GM23338 (cell line): ENCODE results near the gene CCNL1. TPM values are rescaled to one million over a fixed set of nuclear protein-coding genes. Genes with fewer than 3 reads are reported as not detected.

ENCODE experiments used
- ATAC-seq: fragments of 200-7000 bp; cut with Tn5 transposase; 3 replicates; pipeline ENCODE4 v1.9.1; 2020
- DNase-seq: peaks from one replicate; pipeline ENCODE4 v3.0.0-alpha.2; 2015; ENCODE audit warnings: low spot score
- H2AFZ ChIP-seq: fragments of 200-600 bp; sonication (generic); 2 replicates; pipeline ENCODE4 v1.8.0; 2016; ENCODE audit warnings: antibody characterized with exemption, mild to moderate bottlenecking, moderate library complexity
- H3F3A ChIP-seq: fragments of 200-600 bp; sonication (generic); replicated peaks from 2 replicates; pipeline ENCODE4 v1.8.0; 2017; ENCODE audit warnings: antibody characterized with exemption, mixed run types, low read depth
- H3K27ac ChIP-seq: fragments of 200-600 bp; sonication (generic); 2 replicates; pipeline ENCODE4 v1.6.1; 2016; ENCODE audit warnings: low read depth
- H3K27me3 ChIP-seq: fragments of 200-600 bp; sonication (generic); 2 replicates; pipeline ENCODE4 v1.8.0; 2016; ENCODE audit warnings: mild to moderate bottlenecking, mixed run types, moderate library complexity; ENCODE audit not compliant: insufficient read depth
- H3K36me3 ChIP-seq: fragments of 200-600 bp; sonication (generic); 2 replicates; pipeline ENCODE4 v1.8.0; 2016; ENCODE audit warnings: mild to moderate bottlenecking; ENCODE audit not compliant: insufficient read depth
- H3K4me1 ChIP-seq: fragments of 200-600 bp; sonication (generic); 2 replicates; pipeline ENCODE4 v1.8.0; 2016; ENCODE audit warnings: mild to moderate bottlenecking, moderate library complexity; ENCODE audit not compliant: insufficient read depth
- H3K4me2 ChIP-seq: fragments of 200-600 bp; sonication (generic); 2 replicates; pipeline ENCODE4 v1.7.1; 2017; ENCODE audit warnings: mixed run types
- H3K4me3 ChIP-seq: fragments of 200-600 bp; sonication (generic); 2 replicates; pipeline ENCODE4 v1.6.1; 2016; ENCODE audit warnings: mixed run types
- H3K79me2 ChIP-seq: fragments of 200-600 bp; sonication (generic); replicated peaks from 2 replicates; pipeline ENCODE4 v1.8.0; 2017; ENCODE audit warnings: mild to moderate bottlenecking; ENCODE audit not compliant: insufficient read depth
- H3K9me2 ChIP-seq: fragments of 200-600 bp; sonication (generic); 2 replicates; pipeline ENCODE4 v1.8.0; 2017; ENCODE audit not compliant: insufficient read depth
- H4K20me1 ChIP-seq: fragments of 200-600 bp; sonication (generic); replicated peaks from 2 replicates; pipeline ENCODE4 v1.8.0; 2017; ENCODE audit warnings: mild to moderate bottlenecking; ENCODE audit not compliant: insufficient read depth
- H3K27ac Mint-ChIP-seq: 2 replicates; pipeline ENCODE4 v1.8.0; 2020; ENCODE audit warnings: inconsistent platforms, mild to moderate bottlenecking, moderate library complexity, mixed read lengths
- H3K27me3 Mint-ChIP-seq: 3 replicates; pipeline ENCODE4 v1.8.0; 2022; ENCODE audit warnings: low read depth, mild to moderate bottlenecking, moderate library complexity, mixed read lengths, inconsistent platforms; ENCODE audit not compliant: insufficient read depth, poor library complexity
- H3K36me3 Mint-ChIP-seq: 3 replicates; pipeline ENCODE4 v1.8.0; 2021; ENCODE audit warnings: low read depth, mild to moderate bottlenecking, inconsistent platforms, moderate library complexity, mixed read lengths
- H3K4me1 Mint-ChIP-seq: 3 replicates; pipeline ENCODE4 v1.8.0; 2020; ENCODE audit warnings: mild to moderate bottlenecking, inconsistent platforms, mixed read lengths
- H3K4me3 Mint-ChIP-seq: 3 replicates; pipeline ENCODE4 v1.8.0; 2021; ENCODE audit warnings: moderate library complexity, mild to moderate bottlenecking, inconsistent platforms, mixed read lengths
- H3K9me3 Mint-ChIP-seq: 3 replicates; pipeline ENCODE4 v1.8.0; 2020; ENCODE audit warnings: moderate library complexity, mild to moderate bottlenecking, inconsistent platforms, mixed read lengths
- CREB1 ChIP-seq: fragments of 250-450 bp; sonication (Bioruptor Pico); IDR thresholded peaks from 2 replicates; pipeline ENCODE4 v1.5.0; 2020; ENCODE audit warnings: low read depth, mild to moderate bottlenecking, moderate library complexity
- ETS1 ChIP-seq: IDR thresholded peaks from 2 replicates; pipeline ENCODE4 v1.6.1; 2016; ENCODE audit warnings: antibody characterized with exemption
- EZH2 ChIP-seq: fragments of 200-600 bp; sonication (generic); IDR thresholded peaks from one replicate; pipeline ENCODE4 v1.8.0; 2017; ENCODE audit warnings: antibody characterized with exemption, mild to moderate bottlenecking, low read depth; ENCODE audit not compliant: unreplicated experiment
- EZH2phosphoT487 ChIP-seq: fragments of 200-600 bp; sonication (generic); IDR thresholded peaks from one replicate; pipeline ENCODE4 v1.8.1; 2018; ENCODE audit warnings: antibody characterized with exemption; ENCODE audit not compliant: unreplicated experiment
- JUNB ChIP-seq: IDR thresholded peaks from one replicate; pipeline ENCODE4 v1.6.1; 2016; ENCODE audit warnings: antibody characterized with exemption; ENCODE audit not compliant: unreplicated experiment
- NANOG ChIP-seq: IDR thresholded peaks from 2 replicates; pipeline ENCODE4 v1.6.1; 2016; ENCODE audit warnings: antibody characterized with exemption, borderline replicate concordance
- POLR2AphosphoS5 ChIP-seq: IDR thresholded peaks from 2 replicates; pipeline ENCODE4 v1.6.1; 2016; ENCODE audit warnings: antibody characterized with exemption, low read depth
- REST ChIP-seq: IDR thresholded peaks from one replicate; pipeline ENCODE4 v1.6.1; 2018; ENCODE audit warnings: antibody characterized with exemption; ENCODE audit not compliant: unreplicated experiment
- STAT1 ChIP-seq: IDR thresholded peaks from one replicate; pipeline ENCODE4 v1.6.1; 2016; ENCODE audit warnings: antibody characterized with exemption; ENCODE audit not compliant: unreplicated experiment
- ZNF114 ChIP-seq: fragments of 250-450 bp; sonication (Bioruptor Pico); IDR thresholded peaks from 2 replicates; pipeline ENCODE4 v1.5.0; 2020; ENCODE audit warnings: mild to moderate bottlenecking, moderate library complexity
- ZNF331 ChIP-seq: fragments of 250-450 bp; sonication (Bioruptor Pico); IDR thresholded peaks from 2 replicates; pipeline ENCODE4 v1.5.0; 2020; ENCODE audit warnings: low read depth, mild to moderate bottlenecking, moderate library complexity
- ZNF462 ChIP-seq: fragments of 250-450 bp; sonication (Bioruptor Pico); IDR thresholded peaks from 2 replicates; pipeline ENCODE4 v1.5.0; 2020; ENCODE audit warnings: mild to moderate bottlenecking, moderate library complexity
- polyA plus RNA-seq: library from polyadenylated mRNA; unstranded; fragments of >200 nt; fragmentation: Nextera tagmentation; extraction: Ambion mirVana; gene quantifications from 2 replicates; pipeline ENCODE4 v1.2.1, GENCODE V29; 2016
- total RNA-seq: library from RNA; depleted of rRNA; stranded (reverse); fragments of >200 nt; shearing (Covaris generic); gene quantifications from 2 replicates; pipeline ENCODE4 v1.2.3, GENCODE V29; 2014
- TF ChIP-seq, protein P1 (sequence below), 2 experiments: fragments of 200-600 bp in 1 of 2; sonication (generic) in 1 of 2; conservative IDR thresholded peaks; 2 replicates each; pipeline versions ENCODE4 v1.5.1 to v1.6.1; 2016 to 2017; ENCODE audit warnings: antibody characterized with exemption in 2 of 2, low read depth in 2 of 2, mild to moderate bottlenecking in 2 of 2, moderate library complexity in 1 of 2

Gene CCNL1
- total and polyA plus RNA-seq, 2 experiments from 2014 or later: 108 to 134 TPM

- no peaks in the 10 kb centered on the region for H3K27me3 ChIP-seq
- H3K36me3 ChIP-seq: peaks cover 59% of the 10 kb centered on the region
- H2AFZ ChIP-seq: no peak overlapping the region
- no peaks in the 10 kb centered on the region for H3K9me2 ChIP-seq
- Mint-ChIP-seq H3K4me1 (peaks cover 40% of the 10 kb centered on the region), H3K4me3 (peak overlapping the region; percentile 99), H3K36me3 (peaks cover 66% of the 10 kb centered on the region), H3K27me3 (peaks cover 10% of the 10 kb centered on the region), H3K27ac (0 out of 2 replicates have a peak overlapping the region, but pooled peaks have one; percentile 31), H3K9me3 (no peaks in the 10 kb centered on the region)
- no peak for TF ChIP-seq ETS1
- no peak for TF ChIP-seq NANOG
- TF ChIP-seq POLR2AphosphoS5: no peak
- no peak for TF ChIP-seq ZNF331 (CRISPR knock-in tag)
- no peak for TF ChIP-seq EZH2phosphoT487
- TF ChIP-seq ZNF114 (CRISPR knock-in tag): no peak
- no peak for TF ChIP-seq STAT1
- TF ChIP-seq JUNB: no peak
- no peak for TF ChIP-seq CREB1 (CRISPR knock-in tag)
- no peak for TF ChIP-seq EZH2
- TF ChIP-seq, protein P1, sequence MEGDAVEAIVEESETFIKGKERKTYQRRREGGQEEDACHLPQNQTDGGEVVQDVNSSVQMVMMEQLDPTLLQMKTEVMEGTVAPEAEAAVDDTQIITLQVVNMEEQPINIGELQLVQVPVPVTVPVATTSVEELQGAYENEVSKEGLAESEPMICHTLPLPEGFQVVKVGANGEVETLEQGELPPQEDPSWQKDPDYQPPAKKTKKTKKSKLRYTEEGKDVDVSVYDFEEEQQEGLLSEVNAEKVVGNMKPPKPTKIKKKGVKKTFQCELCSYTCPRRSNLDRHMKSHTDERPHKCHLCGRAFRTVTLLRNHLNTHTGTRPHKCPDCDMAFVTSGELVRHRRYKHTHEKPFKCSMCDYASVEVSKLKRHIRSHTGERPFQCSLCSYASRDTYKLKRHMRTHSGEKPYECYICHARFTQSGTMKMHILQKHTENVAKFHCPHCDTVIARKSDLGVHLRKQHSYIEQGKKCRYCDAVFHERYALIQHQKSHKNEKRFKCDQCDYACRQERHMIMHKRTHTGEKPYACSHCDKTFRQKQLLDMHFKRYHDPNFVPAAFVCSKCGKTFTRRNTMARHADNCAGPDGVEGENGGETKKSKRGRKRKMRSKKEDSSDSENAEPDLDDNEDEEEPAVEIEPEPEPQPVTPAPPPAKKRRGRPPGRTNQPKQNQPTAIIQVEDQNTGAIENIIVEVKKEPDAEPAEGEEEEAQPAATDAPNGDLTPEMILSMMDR (conservative IDR thresholded peaks at IDR 0.05; ENCODE audit: low read depth in 2 of 2): no peak
- no peak for TF ChIP-seq ZNF462
- no peak for TF ChIP-seq REST
- peak overlapping the region; percentile 92 for H3K4me2 ChIP-seq
- H4K20me1 ChIP-seq: peaks cover 49% of the 10 kb centered on the region
- H3K27ac ChIP-seq: no peak overlapping the region
- no peak for ATAC-seq
- H3K4me3 ChIP-seq: peak overlapping the region; percentile 71
- no peak for DNase-seq
- peaks cover 34% of the 10 kb centered on the region for H3K4me1 ChIP-seq
- H3K79me2 ChIP-seq: peaks cover 77% of the 10 kb centered on the region
- no peaks in the 10 kb centered on the region for H3F3A ChIP-seq
These were observed 2.1 kb downstream of the CCNL1 start for GRCh38 chr3:157157836-157158235.
